OCI-LY3 (cell line): Measurements from ENCODE around the gene NCAPD3.

Source experiments
- H2AFZ ChIP-seq: fragments of 200-600, 300-600 bp; shearing (Covaris generic); 2 replicates; pipeline ENCODE4 v1.6.0; 2014; ENCODE audit warnings: antibody characterized with exemption, low read depth, low read length
- H3K27ac ChIP-seq: fragments of 200-600, 300-600 bp; sonication (generic); 2 replicates; pipeline ENCODE4 v1.5.1; 2014; ENCODE audit warnings: mild to moderate bottlenecking, low read length, moderate library complexity, mixed read lengths
- H3K27me3 ChIP-seq: fragments of 200-600, 300-600 bp; sonication (generic); 2 replicates; pipeline ENCODE4 v1.6.1; 2014; ENCODE audit warnings: low read depth, low read length, mixed read lengths
- H3K36me3 ChIP-seq: fragments of 200-600, 300-600 bp; sonication (generic); replicated peaks from 2 replicates; pipeline ENCODE3; 2014; ENCODE audit warnings: low read depth, low read length, mixed read lengths
- H3K4me1 ChIP-seq: fragments of 300-600, 200-600 bp; sonication (generic); 2 replicates; pipeline ENCODE4 v1.6.1; 2014; ENCODE audit warnings: low read length, mixed read lengths
- H3K4me2 ChIP-seq: fragments of 200-600, 300-600 bp; sonication (generic); 2 replicates; pipeline ENCODE4 v1.6.1; 2014; ENCODE audit warnings: low read length, mixed read lengths
- H3K4me3 ChIP-seq: fragments of 300-600, 200-600 bp; sonication (generic); 2 replicates; pipeline ENCODE4 v1.5.1; 2014; ENCODE audit warnings: antibody characterized with exemption, mild to moderate bottlenecking, low read length, moderate library complexity
- H3K79me2 ChIP-seq: fragments of 300-600, 200-600 bp; shearing (Covaris generic); 2 replicates; pipeline ENCODE4 v1.6.1; 2014; ENCODE audit warnings: mild to moderate bottlenecking, low read length, mixed read lengths
- H3K9ac ChIP-seq: fragments of 300-600, 200-600 bp; shearing (Covaris generic); 2 replicates; pipeline ENCODE4 v1.6.0; 2014; ENCODE audit warnings: mild to moderate bottlenecking, low read length, moderate library complexity
- H3K9me3 ChIP-seq: fragments of 200-600, 300-600 bp; shearing (Covaris generic); 2 replicates; pipeline ENCODE4 v1.6.1; 2014; ENCODE audit warnings: low read length, mixed read lengths; ENCODE audit not compliant: insufficient read depth
- H4K20me1 ChIP-seq: fragments of 200-600, 300-600 bp; sonication (generic); 2 replicates; pipeline ENCODE4 v1.6.1; 2016; ENCODE audit warnings: low read length, mixed read lengths; ENCODE audit not compliant: insufficient read depth
- EZH2phosphoT487 ChIP-seq: fragments of 200-600 bp; shearing (Covaris generic); IDR thresholded peaks from 2 replicates; pipeline ENCODE4 v1.6.1; 2018; ENCODE audit warnings: antibody characterized with exemption, mixed run types, low read depth
- TF ChIP-seq, protein P1 (sequence below): fragments of 200-600, 300-600 bp; sonication (generic); IDR thresholded peaks from 2 replicates; pipeline ENCODE4 v1.5.1; 2014; ENCODE audit warnings: antibody characterized with exemption, low read length, low read depth

NCAPD3 gene

DNA sequence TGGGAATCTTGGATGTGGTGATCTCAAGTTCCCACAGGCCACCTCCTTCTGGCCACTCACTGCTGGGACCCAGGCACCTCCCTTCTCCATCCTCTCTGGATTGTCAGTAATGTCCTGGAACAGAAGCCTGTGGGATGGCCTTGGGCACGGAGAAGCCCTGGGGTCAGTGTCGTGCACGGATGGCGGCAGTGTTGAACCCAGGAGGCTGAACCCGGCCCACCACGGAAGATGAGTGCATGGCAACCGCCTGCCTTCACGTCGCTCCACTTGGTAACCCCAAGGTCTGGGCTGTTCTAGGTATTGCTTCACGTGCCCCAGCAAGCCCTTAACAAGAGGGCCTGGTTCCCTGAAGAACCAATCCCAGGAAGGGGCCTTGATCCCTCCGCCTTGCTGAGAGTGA, 22.3 kb upstream of the NCAPD3 start:
- no peaks in the 10 kb centered on the region for H3K79me2 ChIP-seq
- no peaks in the 10 kb centered on the region for H4K20me1 ChIP-seq
- TF ChIP-seq, protein P1, sequence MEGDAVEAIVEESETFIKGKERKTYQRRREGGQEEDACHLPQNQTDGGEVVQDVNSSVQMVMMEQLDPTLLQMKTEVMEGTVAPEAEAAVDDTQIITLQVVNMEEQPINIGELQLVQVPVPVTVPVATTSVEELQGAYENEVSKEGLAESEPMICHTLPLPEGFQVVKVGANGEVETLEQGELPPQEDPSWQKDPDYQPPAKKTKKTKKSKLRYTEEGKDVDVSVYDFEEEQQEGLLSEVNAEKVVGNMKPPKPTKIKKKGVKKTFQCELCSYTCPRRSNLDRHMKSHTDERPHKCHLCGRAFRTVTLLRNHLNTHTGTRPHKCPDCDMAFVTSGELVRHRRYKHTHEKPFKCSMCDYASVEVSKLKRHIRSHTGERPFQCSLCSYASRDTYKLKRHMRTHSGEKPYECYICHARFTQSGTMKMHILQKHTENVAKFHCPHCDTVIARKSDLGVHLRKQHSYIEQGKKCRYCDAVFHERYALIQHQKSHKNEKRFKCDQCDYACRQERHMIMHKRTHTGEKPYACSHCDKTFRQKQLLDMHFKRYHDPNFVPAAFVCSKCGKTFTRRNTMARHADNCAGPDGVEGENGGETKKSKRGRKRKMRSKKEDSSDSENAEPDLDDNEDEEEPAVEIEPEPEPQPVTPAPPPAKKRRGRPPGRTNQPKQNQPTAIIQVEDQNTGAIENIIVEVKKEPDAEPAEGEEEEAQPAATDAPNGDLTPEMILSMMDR = no peak
- TF ChIP-seq EZH2phosphoT487 = no peak
- no peak overlapping the region for H3K9ac ChIP-seq
- no peak overlapping the region for H3K27ac ChIP-seq
- H3K36me3 ChIP-seq = peaks cover 37% of the 10 kb centered on the region
- H3K4me3 ChIP-seq = no peak overlapping the region
- H2AFZ ChIP-seq = no peak overlapping the region
- no peaks in the 10 kb centered on the region for H3K9me3 ChIP-seq
- no peaks in the 10 kb centered on the region for H3K27me3 ChIP-seq
- no peak overlapping the region for H3K4me2 ChIP-seq
- no peaks in the 10 kb centered on the region for H3K4me1 ChIP-seq

DNA sequence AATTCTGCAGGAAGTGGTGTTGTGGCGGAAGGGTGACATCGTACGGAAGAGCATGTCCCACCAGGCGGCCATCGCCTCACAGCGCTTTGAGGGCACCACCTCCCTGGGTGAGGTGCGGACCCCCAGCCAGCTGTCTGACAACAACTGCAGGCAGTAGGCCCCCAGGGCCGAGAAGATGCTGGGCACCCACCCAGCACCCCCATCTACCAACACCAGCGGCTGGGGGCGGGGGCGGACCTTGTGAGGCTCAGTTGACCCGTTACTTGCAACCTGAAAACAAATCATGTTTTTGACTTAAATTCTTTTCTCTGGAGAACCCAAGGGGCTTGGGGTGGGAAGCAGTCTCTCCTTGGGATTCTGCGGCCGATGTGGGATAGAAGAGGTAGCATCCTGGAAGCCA, 21.7 kb upstream of the NCAPD3 start:
- Histone ChIP-seq H3K4me1 (no peaks in the 10 kb centered on the region), H3K9ac (no peak overlapping the region), H3K4me3 (no peak overlapping the region), H4K20me1 (no peaks in the 10 kb centered on the region), H3K9me3 (no peaks in the 10 kb centered on the region), H3K36me3 (peaks cover 32% of the 10 kb centered on the region), H3K27ac (no peak overlapping the region), H3K79me2 (no peaks in the 10 kb centered on the region), H3K27me3 (no peaks in the 10 kb centered on the region), H2AFZ (no peak overlapping the region), H3K4me2 (no peak overlapping the region)
- TF ChIP-seq, protein P1 = no peak
- no peak for TF ChIP-seq EZH2phosphoT487

DNA sequence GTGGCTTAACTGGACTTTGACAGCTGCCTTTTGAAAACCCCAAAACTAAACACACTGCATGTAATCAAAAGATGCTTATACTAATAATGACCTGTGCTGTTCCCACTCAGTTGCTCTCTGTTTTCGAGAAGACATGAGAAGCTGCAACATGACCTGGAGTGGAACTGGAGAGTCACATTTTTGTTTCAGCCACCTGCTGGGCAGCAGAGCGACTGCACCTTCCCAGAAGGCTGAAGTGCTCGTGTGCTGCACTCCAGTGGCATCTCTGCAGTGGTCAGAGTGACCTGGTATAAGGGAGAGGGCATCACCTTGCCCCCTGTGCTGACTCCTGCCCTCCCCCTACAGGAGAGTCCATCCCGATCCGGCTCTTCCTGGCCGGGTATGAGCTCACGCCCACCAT, 20.8 kb upstream of the NCAPD3 start:
- TF ChIP-seq EZH2phosphoT487 = no peak
- TF ChIP-seq, protein P1 = peak; percentile 29
- Histone ChIP-seq H3K4me2 (no peak overlapping the region), H4K20me1 (no peaks in the 10 kb centered on the region), H3K27ac (no peak overlapping the region), H3K36me3 (peaks cover 26% of the 10 kb centered on the region), H3K27me3 (no peaks in the 10 kb centered on the region), H3K79me2 (no peaks in the 10 kb centered on the region), H3K9me3 (no peaks in the 10 kb centered on the region), H3K9ac (no peak overlapping the region), H3K4me3 (no peak overlapping the region), H2AFZ (no peak overlapping the region), H3K4me1 (no peaks in the 10 kb centered on the region)

DNA sequence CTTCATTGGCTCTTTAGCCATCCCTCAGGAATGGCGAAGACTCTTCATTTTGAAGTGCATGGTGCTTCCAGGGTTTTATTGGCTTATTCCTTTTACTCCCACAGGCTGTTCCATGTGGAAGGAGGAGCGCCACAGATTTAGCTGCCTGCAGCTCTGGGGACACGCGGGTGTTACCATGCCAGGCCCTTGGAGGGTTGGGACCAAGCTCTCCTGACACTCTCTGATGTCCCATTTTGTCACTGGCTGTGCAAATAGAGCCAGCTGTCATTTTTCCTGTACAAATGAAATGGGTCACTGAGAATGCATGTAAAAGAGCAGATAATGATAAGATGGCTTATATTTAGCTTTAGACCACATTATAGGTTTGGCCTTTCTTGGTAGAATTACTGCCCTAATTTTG, 20.1 kb upstream of the NCAPD3 start:
- H3K36me3 ChIP-seq = peaks cover 30% of the 10 kb centered on the region
- H4K20me1 ChIP-seq = no peaks in the 10 kb centered on the region

More for the DNA sequence above, 20.1 kb upstream of the NCAPD3 start:
- no peaks in the 10 kb centered on the region for H3K4me1 ChIP-seq
- no peak overlapping the region for H3K27ac ChIP-seq
- H3K9ac ChIP-seq = no peak overlapping the region
- no peak overlapping the region for H3K4me3 ChIP-seq
- no peaks in the 10 kb centered on the region for H3K79me2 ChIP-seq
- H3K27me3 ChIP-seq = no peaks in the 10 kb centered on the region
- no peaks in the 10 kb centered on the region for H3K9me3 ChIP-seq
- H3K4me2 ChIP-seq = no peak overlapping the region
- TF ChIP-seq, protein P1 = no peak
- TF ChIP-seq EZH2phosphoT487 = no peak
- H2AFZ ChIP-seq = no peak overlapping the region
